ENCODE data around the gene OLFML2B.

GRCh38 chr1:161953256-161953920 is 70.3 kb downstream of the OLFML2B start:
- no peak for TF ChIP-seq CTCF (IDR thresholded peaks at IDR 0.05; ENCODE audit: low read depth, low read length, poor library complexity, severe bottlenecking)
- TF ChIP-seq EZH2phosphoT487 (IDR thresholded peaks at IDR 0.05; ENCODE audit: borderline replicate concordance, low read length): no peak
